GM18858 (cell line): ENCODE results near the gene RPS6KL1.
"Not testable (repeated sequence)": the region's sequence is repeated elsewhere in the genome, so short reads cannot be mapped to it uniquely, and the experiment has no call there.

ENCODE experiments used
- ATAC-seq: cut with Tn5 transposase; IDR thresholded peaks from one replicate; pipeline ENCODE4 v1.9.1; 2021; ENCODE audit not compliant: unreplicated experiment

The RPS6KL1 gene

DNA sequence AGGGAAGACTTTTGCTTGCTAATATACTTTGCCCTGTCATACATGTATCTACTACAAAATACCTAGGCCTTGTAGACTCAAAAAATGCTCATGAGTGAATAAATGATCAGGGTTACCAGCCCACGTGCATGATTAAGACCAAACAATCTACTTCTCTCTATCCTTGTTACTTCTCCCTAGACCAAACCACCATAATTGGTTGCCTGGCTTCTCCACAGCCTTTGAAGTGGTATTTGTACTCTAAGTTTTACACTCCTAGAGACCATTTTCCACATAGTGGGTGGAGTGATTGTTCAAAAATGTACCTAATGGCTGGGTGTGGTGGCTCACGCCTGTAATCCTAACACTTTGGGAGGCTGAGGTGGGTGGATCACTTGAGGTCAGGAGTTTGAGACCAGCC lies 14.1 kb upstream of the RPS6KL1 start:
- no peak for ATAC-seq

GRCh38 chr14:74936731-74937130 lies 13.7 kb upstream of the RPS6KL1 start:
- no peak for ATAC-seq

- ATAC-seq, result no peak
Observed at GRCh38 chr14:74936151-74936550, 13.1 kb upstream of the RPS6KL1 start.

GRCh38 chr14:74935360-74935680 lies 12.3 kb upstream of the RPS6KL1 start:
- no peak for ATAC-seq

DNA sequence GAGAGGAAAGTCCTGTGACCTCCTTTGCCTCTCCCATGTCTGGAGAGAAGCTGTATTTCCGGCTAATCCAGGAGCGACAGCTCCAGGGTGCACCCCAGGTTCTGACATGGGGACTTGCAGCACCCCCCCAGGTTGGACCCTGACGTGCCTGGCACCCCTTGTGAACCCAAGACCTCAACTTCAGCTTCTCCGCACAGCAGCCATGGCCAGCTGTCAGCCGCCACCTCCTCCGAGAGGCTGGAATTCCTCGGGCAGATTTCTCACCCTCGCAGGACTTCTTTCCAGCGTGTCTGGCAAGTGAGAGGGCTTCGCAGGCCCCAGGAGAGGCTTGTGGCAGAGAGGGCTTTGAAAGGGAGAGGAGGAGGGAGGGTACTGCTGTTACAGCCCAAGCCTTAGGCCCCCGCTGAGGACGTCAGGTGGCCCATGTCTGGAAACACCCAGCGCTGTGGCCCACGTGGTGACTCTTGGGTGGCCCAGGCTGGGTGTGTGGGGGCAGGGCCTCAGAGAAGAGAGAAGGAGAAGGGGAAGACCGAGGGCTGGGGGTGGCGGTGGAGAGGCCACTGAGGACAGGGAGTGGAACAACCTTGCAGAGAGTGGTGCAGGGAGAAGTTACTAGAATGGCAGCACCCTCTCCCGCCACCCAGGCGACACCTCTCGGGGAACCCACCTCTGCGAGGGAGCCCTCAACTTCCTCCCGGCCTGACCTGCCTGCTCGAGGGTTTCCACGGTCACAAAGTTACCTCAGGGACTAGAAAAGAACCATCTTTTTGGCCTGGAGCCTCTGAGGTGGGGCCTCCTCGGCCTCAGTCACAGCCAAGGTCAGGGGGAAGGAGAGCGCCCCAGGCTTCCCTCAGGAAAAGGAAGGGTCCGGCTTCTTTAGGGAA lies 11.7 kb upstream of the RPS6KL1 start:
- no peak for ATAC-seq

DNA sequence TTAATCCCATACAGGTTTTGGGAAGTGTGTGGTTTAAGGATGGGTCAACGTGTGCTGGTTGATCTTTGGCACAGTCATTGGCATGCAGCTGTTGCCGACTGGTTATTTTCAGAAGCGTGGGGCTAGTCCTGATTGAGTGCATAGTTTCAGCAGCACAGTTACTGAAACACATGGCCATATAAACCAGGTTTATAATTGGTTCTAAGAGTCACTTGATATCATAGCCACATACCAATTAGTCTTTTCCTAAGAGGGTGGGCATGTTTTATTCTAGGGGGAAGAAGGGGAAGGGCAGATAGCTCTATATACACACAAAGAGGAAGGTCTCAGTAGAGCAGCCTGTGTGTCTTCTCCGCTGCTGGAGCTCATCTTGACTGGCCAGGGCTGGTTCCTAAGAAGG lies 11.0 kb upstream of the RPS6KL1 start:
- no peak for ATAC-seq

- not testable (repeated sequence) for ATAC-seq
Observed at GRCh38 chr14:74932936-74933335, 9.9 kb upstream of the RPS6KL1 start.

- ATAC-seq, result no peak
Observed at GRCh38 chr14:74932401-74932901, 9.4 kb upstream of the RPS6KL1 start.

- not testable (repeated sequence) for ATAC-seq
Observed at GRCh38 chr14:74931744-74932143, 8.7 kb upstream of the RPS6KL1 start.

DNA sequence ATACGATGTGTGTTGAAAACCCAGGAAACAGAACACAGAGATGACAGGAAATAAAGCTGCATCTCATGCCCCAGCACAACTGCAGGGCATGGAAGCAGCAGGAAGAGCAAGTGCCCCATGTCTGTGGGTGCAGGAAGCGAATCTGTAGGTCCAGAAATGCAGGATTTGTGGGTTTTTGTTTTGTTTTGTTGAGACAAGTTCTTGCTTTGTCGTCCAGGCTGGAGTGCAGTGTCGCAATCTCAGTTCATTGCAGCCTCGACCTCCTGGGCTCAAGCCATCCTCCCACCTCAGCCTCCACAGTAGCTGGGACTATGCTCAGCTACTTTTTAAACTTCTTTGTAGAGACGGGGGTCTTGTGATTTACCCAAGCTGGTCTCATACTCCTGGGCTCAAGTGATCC lies 6.2 kb upstream of the RPS6KL1 start:
- no peak for ATAC-seq

DNA sequence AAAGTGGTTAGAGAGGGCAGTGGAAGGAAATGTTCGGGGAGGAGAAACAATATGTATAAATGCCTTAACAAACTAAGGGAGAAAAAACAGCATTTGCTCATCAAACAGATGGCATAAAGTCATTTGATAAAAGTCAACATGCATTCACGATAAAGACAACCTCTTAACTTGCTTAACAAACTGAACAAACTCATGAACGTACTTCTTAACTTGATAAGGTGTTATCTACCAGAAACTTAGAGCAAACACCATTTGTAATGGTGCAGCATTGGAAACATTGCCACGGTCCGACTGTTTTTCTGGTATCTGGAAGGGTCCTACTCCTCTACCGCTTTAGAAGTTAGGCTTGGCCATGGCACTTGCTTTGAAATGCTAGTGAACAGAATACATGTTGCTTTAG lies 4.2 kb upstream of the RPS6KL1 start:
- ATAC-seq, result no peak

- ATAC-seq, result no peak
Observed at GRCh38 chr14:74924061-74924460, 1.0 kb upstream of the RPS6KL1 start.

- no peak for ATAC-seq
Observed at GRCh38 chr14:74921987-74922751, 891 bp downstream of the RPS6KL1 start.

DNA sequence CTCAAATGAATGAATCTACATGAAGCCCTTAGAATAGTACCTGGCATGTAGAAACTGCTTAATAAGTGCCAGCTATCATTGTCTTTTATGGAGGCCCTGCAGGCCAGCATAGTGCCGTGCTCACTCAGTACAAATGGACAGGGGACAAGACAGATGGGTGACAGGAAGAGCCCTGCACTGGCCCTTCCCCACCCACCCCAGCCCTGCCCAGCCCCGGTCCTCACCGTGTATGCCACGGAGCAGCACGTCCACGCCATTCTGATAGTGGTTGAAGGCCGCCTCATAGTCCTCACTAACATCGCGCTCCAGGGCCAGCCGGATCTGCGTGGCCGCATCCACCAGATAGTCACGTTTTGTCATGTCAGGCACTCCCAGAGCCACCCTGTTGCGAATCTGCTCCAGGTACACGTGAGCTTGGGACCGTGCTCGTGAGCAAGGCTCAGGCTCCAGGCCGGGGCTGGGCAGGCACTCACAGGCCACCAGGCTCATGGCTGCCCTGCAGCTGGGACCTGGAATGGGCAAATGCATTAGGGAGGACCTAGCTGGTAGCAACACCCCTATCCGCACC lies 1.9 kb downstream of the RPS6KL1 start:
- ATAC-seq, result no peak

DNA sequence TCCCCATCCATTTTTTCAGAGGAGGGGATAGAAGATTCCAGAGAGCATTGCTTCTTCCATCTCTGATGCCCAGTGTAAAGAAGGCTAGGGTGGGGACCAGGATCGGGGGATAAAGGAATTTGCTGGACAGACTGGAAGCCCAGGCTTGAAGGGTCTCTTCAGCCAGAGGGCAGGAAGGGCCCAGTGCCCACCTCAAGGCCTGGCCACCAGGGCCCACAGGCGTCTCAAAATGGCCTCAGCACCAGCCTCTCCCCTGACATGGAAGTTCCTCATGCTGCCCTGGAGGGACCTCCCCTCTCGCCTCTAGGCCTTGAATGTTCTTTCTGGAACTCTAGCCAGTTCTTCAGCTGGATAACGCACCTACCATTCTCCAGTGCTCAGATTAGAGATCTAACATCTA lies 2.8 kb downstream of the RPS6KL1 start:
- no peak for ATAC-seq

- no peak for ATAC-seq
Observed at GRCh38 chr14:74919421-74920165, 3.5 kb downstream of the RPS6KL1 start.

DNA sequence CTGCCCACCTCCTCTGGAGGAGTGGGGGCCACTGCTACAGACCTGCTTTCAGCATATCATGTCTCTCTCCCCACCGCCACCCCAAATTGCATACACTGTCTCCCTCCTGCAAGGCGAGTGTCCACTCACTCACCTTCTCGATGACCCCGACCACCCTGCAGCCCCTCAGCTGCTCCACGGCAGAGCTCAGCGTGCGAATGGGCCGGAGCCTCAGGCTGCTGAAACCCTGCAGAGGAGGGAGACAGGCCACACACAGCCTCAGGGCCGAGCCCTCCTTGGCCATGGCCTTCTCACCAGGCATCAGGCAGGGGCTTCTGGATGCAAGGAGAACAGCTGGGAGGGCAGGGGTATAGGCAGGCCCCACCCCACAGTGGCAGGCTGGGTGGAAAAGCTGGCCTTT lies 4.7 kb downstream of the RPS6KL1 start:
- no peak for ATAC-seq

- ATAC-seq, result no peak
Observed at GRCh38 chr14:74917646-74918081, 5.4 kb downstream of the RPS6KL1 start.

- ATAC-seq, result no peak
Observed at GRCh38 chr14:74917178-74917543, 5.9 kb downstream of the RPS6KL1 start.

DNA sequence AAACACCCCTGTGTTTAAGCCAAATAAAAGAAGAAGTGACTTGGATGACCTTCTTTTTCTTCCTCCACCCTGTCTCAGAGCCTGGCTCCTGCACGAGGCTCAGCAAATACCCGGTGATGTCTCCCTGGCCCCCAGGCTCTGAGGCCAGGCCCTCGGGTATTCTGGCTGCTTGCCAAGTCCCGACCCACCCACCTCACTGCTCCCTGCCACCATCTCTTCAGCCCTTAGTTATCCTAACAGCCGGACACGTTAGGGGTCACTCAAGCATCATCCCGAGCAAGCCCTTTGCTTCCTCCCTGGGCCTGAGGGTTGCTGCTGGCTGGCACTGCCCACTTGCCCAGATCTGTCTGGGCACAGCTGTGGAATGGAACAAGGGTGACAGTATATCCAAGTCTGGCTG lies 7.2 kb downstream of the RPS6KL1 start:
- ATAC-seq, result no peak

DNA sequence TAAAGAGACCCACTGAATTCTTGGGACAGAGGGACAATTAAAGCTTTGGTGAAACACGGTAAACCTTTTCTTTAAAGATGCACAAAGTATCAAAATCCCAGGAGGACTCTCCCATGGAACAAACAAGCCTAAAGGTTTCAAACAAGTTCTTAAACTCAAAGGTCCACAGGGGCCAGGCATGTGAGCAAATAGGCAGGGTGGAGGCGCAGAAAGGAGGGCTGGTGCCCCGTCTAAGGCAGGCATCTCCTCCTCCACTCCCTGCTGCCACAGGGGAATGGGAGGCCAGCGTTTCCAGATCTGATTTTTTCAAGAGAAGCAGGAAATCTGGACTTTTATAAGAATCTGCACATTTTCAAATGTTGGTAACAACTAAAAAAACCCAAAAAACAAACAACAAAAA lies 7.6 kb downstream of the RPS6KL1 start:
- no peak for ATAC-seq
